Lower leg skin (tissue), 3 donors: ENCODE data around the gene EXOC6B.

ENCODE experiments used
- CTCF ChIP-seq, 3 donors: fragments of 450-650 bp; IDR thresholded peaks; one replicate each; pipeline ENCODE4 v1.5.1; 2016; ENCODE audit warnings: antibody characterized with exemption in 3 of 3, mild to moderate bottlenecking in 3 of 3, moderate library complexity in 2 of 3
- POLR2A ChIP-seq, 2 donors: fragments of 450-650 bp; IDR thresholded peaks; one replicate each; pipeline ENCODE4 v1.6.1; 2016 to 2017; ENCODE audit warnings: antibody characterized with exemption in 2 of 2, mild to moderate bottlenecking in 1 of 2, moderate library complexity in 1 of 2

GRCh38 chr2:72810165-72810564 lies 15.7 kb downstream of the EXOC6B start:
- TF ChIP-seq CTCF (IDR thresholded peaks at IDR 0.05) (no peak), POLR2A (IDR thresholded peaks at IDR 0.05) (no peak)
